CD14-positive monocyte (primary cell): Measurements from ENCODE around the gene BBC3. TPM values are rescaled to one million over a fixed set of nuclear protein-coding genes. Genes with fewer than 3 reads are reported as not detected.

ENCODE experiments used
- DNase-seq, 3 donors: peaks; one replicate each; pipeline ENCODE4 v3.0.0-alpha.2; 2011 to 2022
- H2AFZ ChIP-seq: 2 replicates; pipeline ENCODE4 v1.6.0; 2012; ENCODE audit warnings: mild to moderate bottlenecking, low read depth, low read length, inconsistent platforms; ENCODE audit not compliant: insufficient read depth, poor library complexity, severe bottlenecking
- H3K27ac ChIP-seq, 2 donors: 1 replicate in 1 of 2; 2 replicates in 1 of 2; pipeline ENCODE4 v1.5.1; 2012 to 2013; ENCODE audit warnings: low read length in 2 of 2, control low read depth in 1 of 2, inconsistent platforms in 1 of 2, low read depth in 1 of 2, mild to moderate bottlenecking in 1 of 2
- H3K27me3 ChIP-seq, 2 donors: one replicate each; pipeline versions ENCODE4 v1.6.0 to v1.6.1; 2011 to 2013; ENCODE audit warnings: low read length in 2 of 2; ENCODE audit not compliant: control insufficient read depth in 2 of 2, insufficient read depth in 2 of 2
- H3K36me3 ChIP-seq, 2 donors: replicated peaks in 1 of 2; 1 replicate in 1 of 2; 2 replicates in 1 of 2; pipeline versions ENCODE4 v1.5.1 to v1.6.1; 2012 to 2013; ENCODE audit warnings: low read length in 2 of 2, control low read depth in 1 of 2, inconsistent platforms in 1 of 2, mild to moderate bottlenecking in 1 of 2; ENCODE audit not compliant: insufficient read depth in 2 of 2, control insufficient read depth in 1 of 2
- H3K4me1 ChIP-seq, 2 donors: 1 replicate in 1 of 2; 2 replicates in 1 of 2; pipeline versions ENCODE4 v1.5.1 to v1.6.1; 2012 to 2013; ENCODE audit warnings: low read length in 2 of 2, control low read depth in 1 of 2, inconsistent platforms in 1 of 2, mild to moderate bottlenecking in 1 of 2, moderate library complexity in 1 of 2; ENCODE audit not compliant: insufficient read depth in 2 of 2, control insufficient read depth in 1 of 2
- H3K4me2 ChIP-seq: replicated peaks from 2 replicates; pipeline ENCODE3; 2012; ENCODE audit warnings: low read length, moderate library complexity, mild to moderate bottlenecking; ENCODE audit not compliant: poor library complexity, severe bottlenecking; ENCODE audit errors: extremely low read depth
- H3K4me3 ChIP-seq, 3 experiments: fragments of 200-600 bp in 1 of 3; sonication (generic) in 1 of 3; replicated peaks in 1 of 3; 1 replicate in 2 of 3; 2 replicates in 1 of 3; pipeline ENCODE4 v1.5.1; 2011 to 2013; ENCODE audit warnings: low read length in 3 of 3, mild to moderate bottlenecking in 3 of 3, control low read depth in 2 of 3, low read depth in 2 of 3, inconsistent platforms in 1 of 3, moderate library complexity in 1 of 3
- H3K79me2 ChIP-seq: 2 replicates; pipeline ENCODE4 v1.6.0; 2012; ENCODE audit warnings: mild to moderate bottlenecking, control low read depth, inconsistent platforms, low read length, moderate library complexity; ENCODE audit not compliant: insufficient read depth
- H3K9ac ChIP-seq: 2 replicates; pipeline ENCODE4 v1.6.0; 2017; ENCODE audit warnings: low read length, mild to moderate bottlenecking; ENCODE audit not compliant: insufficient read depth, poor library complexity, severe bottlenecking
- H3K9me3 ChIP-seq, 2 donors: replicated peaks in 1 of 2; 1 replicate in 1 of 2; 2 replicates in 1 of 2; pipeline versions ENCODE4 v1.5.1 to v1.6.1; 2012 to 2013; ENCODE audit warnings: low read length in 2 of 2, control low read depth in 1 of 2; ENCODE audit not compliant: control insufficient read depth in 1 of 2, insufficient read depth in 1 of 2
- H4K20me1 ChIP-seq: 2 replicates; pipeline ENCODE4 v1.6.0; 2012; ENCODE audit warnings: mild to moderate bottlenecking, low read length, control low read depth, moderate library complexity; ENCODE audit not compliant: insufficient read depth
- H3K27ac Mint-ChIP-seq, 7 donors: one replicate each; pipeline ENCODE4 v1.8.0; 2020; ENCODE audit warnings: mild to moderate bottlenecking in 7 of 7, mixed read lengths in 7 of 7, moderate library complexity in 6 of 7, inconsistent platforms in 2 of 7
- H3K27me3 Mint-ChIP-seq, 3 donors: one replicate each; pipeline ENCODE4 v1.8.0; 2021 to 2022; ENCODE audit warnings: low read depth in 3 of 3, mild to moderate bottlenecking in 3 of 3, mixed read lengths in 3 of 3, moderate library complexity in 3 of 3, inconsistent platforms in 1 of 3
- H3K36me3 Mint-ChIP-seq, 2 donors: one replicate each; pipeline ENCODE4 v1.8.0; 2020; ENCODE audit warnings: mixed read lengths in 2 of 2, inconsistent platforms in 1 of 2, mild to moderate bottlenecking in 1 of 2
- H3K4me1 Mint-ChIP-seq: one replicate; pipeline ENCODE4 v1.8.0; 2020; ENCODE audit warnings: mild to moderate bottlenecking, mixed read lengths
- H3K4me3 Mint-ChIP-seq, 2 donors: one replicate each; pipeline ENCODE4 v1.8.0; 2020; ENCODE audit warnings: mild to moderate bottlenecking in 2 of 2, mixed read lengths in 2 of 2, moderate library complexity in 1 of 2
- H3K9me3 Mint-ChIP-seq, 7 donors: one replicate each; pipeline ENCODE4 v1.8.0; 2020 to 2022; ENCODE audit warnings: mixed read lengths in 7 of 7, mild to moderate bottlenecking in 6 of 7, moderate library complexity in 6 of 7, inconsistent platforms in 2 of 7
- WGBS: methylation state at CpG from one replicate; pipeline ENCODE4 v1.1.5; 2013; ENCODE audit warnings: missing lambda C conversion rate; ENCODE audit not compliant: insufficient coverage; 5-methylcytosine and 5-hydroxymethylcytosine counted together
- intact Hi-C, 2 donors: fragments of 100-400 bp; cut with micrococcal nuclease; formaldehyde crosslinking; loops; one replicate each; pipeline versions ENCODE4 v1.15.0 to v1.15.1; 2023
- polyA plus RNA-seq, 3 donors: library from polyadenylated mRNA; depleted of rRNA in 1 of 3; unstranded in 2 of 3; stranded (reverse) in 1 of 3; fragments of 300-500 nt in 2 of 3; fragments of >200 nt in 1 of 3; fragmentation: Illumina TruSeq in 2 of 3; gene quantifications; 1 replicate in 2 of 3; 2 replicates in 1 of 3; pipeline ENCODE4 v1.2.3, GENCODE V29; 2012 to 2021
- TF ChIP-seq, protein P1 (sequence below): fragments of 200-600 bp; IDR thresholded peaks from one replicate; pipeline ENCODE4 v1.8.0; 2022; ENCODE audit warnings: antibody characterized with exemption, mild to moderate bottlenecking

BBC3 gene
- polyA plus RNA-seq, 3 donors, result 2.5 to 17.4 (median 4.8) TPM

DNA sequence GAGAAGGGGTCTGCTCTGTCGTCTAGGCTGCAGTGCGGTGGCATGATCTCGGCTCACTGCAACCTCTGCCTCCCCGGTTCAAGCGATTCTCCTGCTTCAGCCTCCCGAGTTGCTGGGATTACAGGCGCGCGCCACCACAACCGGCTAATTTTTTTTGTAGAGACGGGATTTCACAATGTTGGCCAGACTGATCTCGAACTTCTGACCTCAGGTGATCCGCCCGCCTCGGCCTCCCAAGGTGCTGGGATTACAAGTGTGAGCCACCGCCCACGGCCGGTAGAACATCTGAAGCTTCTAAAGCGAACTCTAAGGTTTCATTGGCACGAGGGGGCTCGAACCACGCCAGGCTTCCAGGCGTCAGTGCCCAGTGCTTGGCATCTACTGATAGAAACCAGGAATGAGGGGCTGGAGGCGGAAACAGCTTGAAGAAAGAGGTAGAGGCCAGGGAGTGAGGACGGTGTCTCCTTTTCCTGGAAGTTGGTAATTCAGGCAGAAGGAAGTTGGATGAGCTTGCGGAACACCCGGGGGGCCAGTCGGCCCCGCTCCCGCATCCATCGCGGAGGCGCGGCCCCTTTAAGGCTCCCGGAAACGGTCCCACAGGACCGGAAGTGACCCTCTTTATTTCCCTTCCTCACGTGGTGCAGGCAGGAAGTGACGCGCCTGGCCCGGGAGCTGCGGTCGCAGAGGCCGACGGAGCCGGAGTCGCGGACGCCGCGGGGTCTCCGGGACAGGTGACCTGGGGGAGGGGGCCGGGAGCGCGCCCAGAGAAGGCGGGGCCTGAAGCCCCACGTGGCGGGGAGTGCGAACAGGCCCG, 25.1 kb upstream of the BBC3 start, which contains the start of gene CCDC9:
CCDC9 (plus strand) TSS at position 647 of the 814 bp plus-strand sequence. CDS start 1,876 bp downstream, outside the sequence.
- Mint-ChIP-seq H3K27me3 (peaks cover 0 to 11% (median 10%) of the 10 kb centered on the region in 3 donors), H3K4me3 (peak within 1 kb of the TSS; percentile 84 to 93), H3K9me3 (peaks cover 0 to 4% (median 0%) of the 10 kb centered on the region in 7 donors), H3K36me3 (peaks cover 30% of the 10 kb centered on the region in 2 donors), H3K4me1 (peaks cover 18% of the 10 kb centered on the region), H3K27ac (peak within 1 kb of the TSS; percentile 95 to 99 (median 97))
- peak within 1 kb of the TSS; percentile 77 for H3K9ac ChIP-seq
- peaks cover 18% of the 10 kb centered on the region for H3K79me2 ChIP-seq
- peak within 1 kb of the TSS; percentile 54 to 80 (median 58) for H3K4me3 ChIP-seq
- DNase-seq, result peak; percentile 90 to 95 (median 94)
- H4K20me1 ChIP-seq, result peaks cover 35% of the 10 kb centered on the region
- TF ChIP-seq, protein P1, sequence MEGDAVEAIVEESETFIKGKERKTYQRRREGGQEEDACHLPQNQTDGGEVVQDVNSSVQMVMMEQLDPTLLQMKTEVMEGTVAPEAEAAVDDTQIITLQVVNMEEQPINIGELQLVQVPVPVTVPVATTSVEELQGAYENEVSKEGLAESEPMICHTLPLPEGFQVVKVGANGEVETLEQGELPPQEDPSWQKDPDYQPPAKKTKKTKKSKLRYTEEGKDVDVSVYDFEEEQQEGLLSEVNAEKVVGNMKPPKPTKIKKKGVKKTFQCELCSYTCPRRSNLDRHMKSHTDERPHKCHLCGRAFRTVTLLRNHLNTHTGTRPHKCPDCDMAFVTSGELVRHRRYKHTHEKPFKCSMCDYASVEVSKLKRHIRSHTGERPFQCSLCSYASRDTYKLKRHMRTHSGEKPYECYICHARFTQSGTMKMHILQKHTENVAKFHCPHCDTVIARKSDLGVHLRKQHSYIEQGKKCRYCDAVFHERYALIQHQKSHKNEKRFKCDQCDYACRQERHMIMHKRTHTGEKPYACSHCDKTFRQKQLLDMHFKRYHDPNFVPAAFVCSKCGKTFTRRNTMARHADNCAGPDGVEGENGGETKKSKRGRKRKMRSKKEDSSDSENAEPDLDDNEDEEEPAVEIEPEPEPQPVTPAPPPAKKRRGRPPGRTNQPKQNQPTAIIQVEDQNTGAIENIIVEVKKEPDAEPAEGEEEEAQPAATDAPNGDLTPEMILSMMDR, result no peak
- peak within 1 kb of the TSS; percentile 96 for H2AFZ ChIP-seq
- peaks cover 26 to 30% of the 10 kb centered on the region in 2 donors for H3K36me3 ChIP-seq
- no peaks in the 10 kb centered on the region for H3K9me3 ChIP-seq
- peak within 1 kb of the TSS; percentile 83 to 95 for H3K27ac ChIP-seq
- intact Hi-C loops, result no loop called here
- WGBS, result 23% methylated on average over 48 of the region's 60 CpGs
- peak within 1 kb of the TSS; percentile 91 for H3K4me2 ChIP-seq
- peaks cover 15 to 19% of the 10 kb centered on the region in 2 donors for H3K4me1 ChIP-seq
- no peaks in the 10 kb centered on the region for H3K27me3 ChIP-seq

DNA sequence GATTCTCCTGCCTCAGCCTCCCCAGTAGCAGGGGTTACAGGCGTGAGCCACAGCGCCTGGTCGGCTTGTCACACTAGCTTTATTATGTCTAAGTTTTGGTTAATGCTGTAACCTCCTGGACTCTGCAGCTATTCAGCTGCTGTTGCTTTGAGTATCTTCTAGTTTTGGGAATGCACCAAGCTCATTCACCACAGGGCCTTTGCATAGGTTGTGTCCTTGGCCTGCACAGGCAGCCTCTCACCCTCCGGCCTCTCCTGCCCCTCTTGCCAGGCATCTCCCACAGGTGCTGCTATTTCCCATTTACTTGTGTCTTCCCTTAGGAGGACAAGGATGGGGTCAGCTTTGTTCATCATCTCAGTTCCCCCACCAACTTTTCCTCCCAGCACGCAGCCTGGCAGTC, 23.0 kb upstream of the BBC3 start:
- H3K4me3 Mint-ChIP-seq, result no peak overlapping the region
- no peak for DNase-seq

More for the DNA sequence above, 23.0 kb upstream of the BBC3 start:
- no peaks in the 10 kb centered on the region for H3K27me3 ChIP-seq
- TF ChIP-seq, protein P1, result no peak
- peaks cover 11 to 12% of the 10 kb centered on the region in 2 donors for H3K36me3 Mint-ChIP-seq
- peaks cover 2 to 15% (median 12%) of the 10 kb centered on the region in 3 donors for H3K27me3 Mint-ChIP-seq
- peaks cover 16% of the 10 kb centered on the region for H3K79me2 ChIP-seq
- no CpG with 5 or more reads among the region's 5 CpGs for WGBS
- no peak overlapping the region for H3K4me3 ChIP-seq
- H3K4me1 Mint-ChIP-seq, result peaks cover 18% of the 10 kb centered on the region
- peak overlapping the region in 1 of 7 donors; percentile 81 for H3K27ac Mint-ChIP-seq
- no peak overlapping the region for H3K27ac ChIP-seq
- no peaks in the 10 kb centered on the region for H3K9me3 ChIP-seq
- no peak overlapping the region for H3K9ac ChIP-seq
- peaks cover 5 to 8% of the 10 kb centered on the region in 2 donors for H3K36me3 ChIP-seq
- H4K20me1 ChIP-seq, result peaks cover 18% of the 10 kb centered on the region
- H3K9me3 Mint-ChIP-seq, result peaks cover 0 to 4% (median 0%) of the 10 kb centered on the region in 7 donors
- H2AFZ ChIP-seq, result no peak overlapping the region
- H3K4me1 ChIP-seq, result peaks cover 15 to 19% of the 10 kb centered on the region in 2 donors
- intact Hi-C loops, result no loop called here
- no peak overlapping the region for H3K4me2 ChIP-seq
